ENCODE results near the gene ADIPOQ.

The ADIPOQ gene

GRCh38 chr3:186839874-186840641 lies 2.5 kb upstream of the ADIPOQ start:
- no CpG with 5 or more reads among the region's 17 CpGs for WGBS, 2 donors (ENCODE audit: extremely low coverage in 2 of 2, insufficient read length in 2 of 2, insufficient replicate concordance in 1 of 2)
- Histone ChIP-seq H3K36me3 (replicated peaks in 1 of 2; ENCODE audit: control insufficient read depth in 2 of 2, insufficient read depth in 2 of 2, low read length in 2 of 2) (no peaks in the 10 kb centered on the region), H3K27ac (replicated peaks; ENCODE audit: low read length) (no peak overlapping the region), H2BK120ac (ENCODE audit: low read depth, low read length) (no peak overlapping the region), H3K27me3 (ENCODE audit: control insufficient read depth in 3 of 3, insufficient read depth in 3 of 3, low read depth in 1 of 3, low read length in 3 of 3) (peaks cover 0 to 34% (median 0%) of the 10 kb centered on the region in 3 experiments), H2BK15ac (ENCODE audit: low read length) (no peak overlapping the region), H3K9me3 (replicated peaks in 1 of 2; ENCODE audit: control insufficient read depth in 2 of 2, insufficient read depth in 1 of 2, low read depth in 1 of 2, low read length in 2 of 2) (no peaks in the 10 kb centered on the region), H3K9ac (ENCODE audit: low read depth, low read length, poor library complexity) (no peak overlapping the region), H4K91ac (ENCODE audit: low read depth, low read length, poor library complexity) (no peak overlapping the region), H3K23ac (ENCODE audit: low read depth, low read length, poor library complexity) (no peak overlapping the region), H3K4ac (ENCODE audit: low read length) (no peak overlapping the region), H4K8ac (ENCODE audit: low read depth, low read length) (no peak overlapping the region), H3K18ac (ENCODE audit: low read length) (no peak overlapping the region), H3K4me2 (ENCODE audit: insufficient read depth, low read length, poor library complexity, severe bottlenecking) (no peak overlapping the region), H2AK5ac (ENCODE audit: low read depth, low read length) (no peak overlapping the region), H3K14ac (ENCODE audit: low read length) (no peak overlapping the region), H2BK5ac (ENCODE audit: low read length) (no peak overlapping the region), H3K79me1 (ENCODE audit: low read depth, low read length) (no peaks in the 10 kb centered on the region), H2BK12ac (ENCODE audit: low read length) (no peak overlapping the region), H2AFZ (ENCODE audit: low read length) (no peak overlapping the region), H3K4me3 (ENCODE audit: low read length in 2 of 2) (no peak overlapping the region), H3K4me1 (ENCODE audit: control insufficient read depth in 2 of 2, insufficient read depth in 1 of 2, low read depth in 1 of 2, low read length in 2 of 2) (peaks cover 0 to 3% of the 10 kb centered on the region in 2 donors)
- no peak for DNase-seq (ENCODE audit: low spot score)

GRCh38 chr3:186841620-186842019 lies 890 bp upstream of the ADIPOQ start:
- Histone ChIP-seq H3K4me1 (ENCODE audit: control insufficient read depth in 2 of 2, insufficient read depth in 1 of 2, low read depth in 1 of 2, low read length in 2 of 2) (peaks cover 0 to 3% of the 10 kb centered on the region in 2 donors), H3K79me1 (ENCODE audit: low read depth, low read length) (no peaks in the 10 kb centered on the region), H2BK120ac (ENCODE audit: low read depth, low read length) (no peak overlapping the region), H3K4me3 (ENCODE audit: low read length in 2 of 2) (no peak overlapping the region), H2AK5ac (ENCODE audit: low read depth, low read length) (no peak overlapping the region), H3K9me3 (replicated peaks in 1 of 2; ENCODE audit: control insufficient read depth in 2 of 2, insufficient read depth in 1 of 2, low read depth in 1 of 2, low read length in 2 of 2) (no peaks in the 10 kb centered on the region), H3K27ac (replicated peaks; ENCODE audit: low read length) (no peak overlapping the region), H3K36me3 (replicated peaks in 1 of 2; ENCODE audit: control insufficient read depth in 2 of 2, insufficient read depth in 2 of 2, low read length in 2 of 2) (no peaks in the 10 kb centered on the region), H3K27me3 (ENCODE audit: control insufficient read depth in 3 of 3, insufficient read depth in 3 of 3, low read depth in 1 of 3, low read length in 3 of 3) (peaks cover 0 to 38% (median 0%) of the 10 kb centered on the region in 3 experiments), H3K14ac (ENCODE audit: low read length) (no peak overlapping the region), H3K18ac (ENCODE audit: low read length) (no peak overlapping the region), H3K23ac (ENCODE audit: low read depth, low read length, poor library complexity) (no peak overlapping the region), H3K4me2 (ENCODE audit: insufficient read depth, low read length, poor library complexity, severe bottlenecking) (no peak overlapping the region), H4K8ac (ENCODE audit: low read depth, low read length) (no peak overlapping the region), H2AFZ (ENCODE audit: low read length) (no peak overlapping the region), H2BK12ac (ENCODE audit: low read length) (no peak overlapping the region), H2BK15ac (ENCODE audit: low read length) (no peak overlapping the region), H2BK5ac (ENCODE audit: low read length) (no peak overlapping the region), H3K4ac (ENCODE audit: low read length) (no peak overlapping the region), H4K91ac (ENCODE audit: low read depth, low read length, poor library complexity) (no peak overlapping the region), H3K9ac (ENCODE audit: low read depth, low read length, poor library complexity) (no peak overlapping the region)
- DNase-seq (ENCODE audit: low spot score) = no peak
- no CpG with 5 or more reads among the region's 4 CpGs for WGBS, 2 donors (ENCODE audit: extremely low coverage in 2 of 2, insufficient read length in 2 of 2, insufficient replicate concordance in 1 of 2)

- no peaks in the 10 kb centered on the region for H3K79me1 ChIP-seq (ENCODE audit: low read depth, low read length)
- H3K9me3 ChIP-seq (replicated peaks in 1 of 2; ENCODE audit: control insufficient read depth in 2 of 2, insufficient read depth in 1 of 2, low read depth in 1 of 2, low read length in 2 of 2) = no peaks in the 10 kb centered on the region
- H2BK15ac ChIP-seq (ENCODE audit: low read length) = no peak overlapping the region
- DNase-seq (ENCODE audit: low spot score) = no peak
- H3K4me3 ChIP-seq (ENCODE audit: low read length in 2 of 2) = no peak overlapping the region
- H2BK120ac ChIP-seq (ENCODE audit: low read depth, low read length) = no peak overlapping the region
- no peak overlapping the region for H2BK5ac ChIP-seq (ENCODE audit: low read length)
- no peak overlapping the region for H4K8ac ChIP-seq (ENCODE audit: low read depth, low read length)
- H2AK5ac ChIP-seq (ENCODE audit: low read depth, low read length) = no peak overlapping the region
- no peak overlapping the region for H3K18ac ChIP-seq (ENCODE audit: low read length)
- no peaks in the 10 kb centered on the region for H3K36me3 ChIP-seq (replicated peaks in 1 of 2; ENCODE audit: control insufficient read depth in 2 of 2, insufficient read depth in 2 of 2, low read length in 2 of 2)
- H2AFZ ChIP-seq (ENCODE audit: low read length) = no peak overlapping the region
- no peak overlapping the region for H3K4ac ChIP-seq (ENCODE audit: low read length)
- H3K4me1 ChIP-seq (ENCODE audit: control insufficient read depth in 2 of 2, insufficient read depth in 1 of 2, low read depth in 1 of 2, low read length in 2 of 2) = peaks cover 0 to 3% of the 10 kb centered on the region in 2 donors
- peaks cover 0 to 48% (median 0%) of the 10 kb centered on the region in 3 experiments for H3K27me3 ChIP-seq (ENCODE audit: control insufficient read depth in 3 of 3, insufficient read depth in 3 of 3, low read depth in 1 of 3, low read length in 3 of 3)
- H3K4me2 ChIP-seq (ENCODE audit: insufficient read depth, low read length, poor library complexity, severe bottlenecking) = no peak overlapping the region
- no peak overlapping the region for H3K14ac ChIP-seq (ENCODE audit: low read length)
- H2BK12ac ChIP-seq (ENCODE audit: low read length) = no peak overlapping the region
- H3K9ac ChIP-seq (ENCODE audit: low read depth, low read length, poor library complexity) = no peak overlapping the region
- H4K91ac ChIP-seq (ENCODE audit: low read depth, low read length, poor library complexity) = no peak overlapping the region
- no CpG with 5 or more reads among the region's 3 CpGs for WGBS, 2 donors (ENCODE audit: extremely low coverage in 2 of 2, insufficient read length in 2 of 2, insufficient replicate concordance in 1 of 2)
- H3K27ac ChIP-seq (replicated peaks; ENCODE audit: low read length) = no peak overlapping the region
- no peak overlapping the region for H3K23ac ChIP-seq (ENCODE audit: low read depth, low read length, poor library complexity)
These were observed 526 bp downstream of the ADIPOQ start for GRCh38 chr3:186843039-186843432.

DNA sequence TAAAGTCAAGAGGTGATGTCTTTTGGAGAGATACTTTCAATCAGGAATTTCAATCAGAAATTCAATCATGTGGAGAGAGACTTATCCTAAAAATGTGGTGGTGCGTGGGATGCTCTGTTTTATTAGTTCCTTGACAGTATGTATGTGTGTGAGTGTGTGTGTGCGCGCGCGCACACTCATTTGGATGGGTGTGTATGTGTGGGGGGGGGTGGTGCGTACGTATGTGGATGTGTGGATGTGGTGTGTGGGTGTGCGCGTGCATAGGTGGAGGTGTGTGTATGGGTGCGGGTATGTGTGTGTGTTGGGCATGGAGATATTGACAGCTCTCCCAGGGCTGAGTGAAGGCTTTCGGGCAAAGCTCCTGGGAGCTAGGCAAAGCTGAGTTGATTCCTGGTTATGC lies 2.4 kb downstream of the ADIPOQ start:
- Histone ChIP-seq H3K18ac (ENCODE audit: low read length) (no peak overlapping the region), H3K36me3 (replicated peaks in 1 of 2; ENCODE audit: control insufficient read depth in 2 of 2, insufficient read depth in 2 of 2, low read length in 2 of 2) (no peaks in the 10 kb centered on the region), H2BK5ac (ENCODE audit: low read length) (no peak overlapping the region), H3K4me3 (ENCODE audit: low read length in 2 of 2) (no peak overlapping the region), H3K79me1 (ENCODE audit: low read depth, low read length) (no peaks in the 10 kb centered on the region), H2BK15ac (ENCODE audit: low read length) (no peak overlapping the region), H3K9me3 (replicated peaks in 1 of 2; ENCODE audit: control insufficient read depth in 2 of 2, insufficient read depth in 1 of 2, low read depth in 1 of 2, low read length in 2 of 2) (no peaks in the 10 kb centered on the region), H2BK120ac (ENCODE audit: low read depth, low read length) (no peak overlapping the region), H2AFZ (ENCODE audit: low read length) (no peak overlapping the region), H4K91ac (ENCODE audit: low read depth, low read length, poor library complexity) (no peak overlapping the region), H2BK12ac (ENCODE audit: low read length) (no peak overlapping the region), H3K4me2 (ENCODE audit: insufficient read depth, low read length, poor library complexity, severe bottlenecking) (no peak overlapping the region), H2AK5ac (ENCODE audit: low read depth, low read length) (no peak overlapping the region), H3K4ac (ENCODE audit: low read length) (no peak overlapping the region), H4K8ac (ENCODE audit: low read depth, low read length) (peak overlapping the region; percentile 31), H3K14ac (ENCODE audit: low read length) (no peak overlapping the region), H3K9ac (ENCODE audit: low read depth, low read length, poor library complexity) (no peak overlapping the region), H3K27ac (replicated peaks; ENCODE audit: low read length) (no peak overlapping the region), H3K23ac (ENCODE audit: low read depth, low read length, poor library complexity) (no peak overlapping the region), H3K4me1 (ENCODE audit: control insufficient read depth in 2 of 2, insufficient read depth in 1 of 2, low read depth in 1 of 2, low read length in 2 of 2) (no peaks in the 10 kb centered on the region), H3K27me3 (ENCODE audit: control insufficient read depth in 3 of 3, insufficient read depth in 3 of 3, low read depth in 1 of 3, low read length in 3 of 3) (peaks cover 0 to 43% (median 0%) of the 10 kb centered on the region in 3 experiments)
- no peak for DNase-seq (ENCODE audit: low spot score)
- 100% methylated on average over 5 of the region's 11 CpGs; no CpG with 5 or more reads in 1 of the 2 donors for WGBS, 2 donors (ENCODE audit: extremely low coverage in 2 of 2, insufficient read length in 2 of 2, insufficient replicate concordance in 1 of 2)

Measured in neuronal stem cell (in vitro differentiated cells).